HG03039 (cell line): ENCODE results near the gene MYO7B.
"Not testable (repeated sequence)": the region's sequence is repeated elsewhere in the genome, so short reads cannot be mapped to it uniquely, and the experiment has no call there.

Experiments used
- ATAC-seq: cut with Tn5 transposase; IDR thresholded peaks from one replicate; pipeline ENCODE4 v1.9.1; 2021; ENCODE audit warnings: mild to moderate bottlenecking, moderate library complexity; ENCODE audit not compliant: unreplicated experiment

MYO7B gene

DNA sequence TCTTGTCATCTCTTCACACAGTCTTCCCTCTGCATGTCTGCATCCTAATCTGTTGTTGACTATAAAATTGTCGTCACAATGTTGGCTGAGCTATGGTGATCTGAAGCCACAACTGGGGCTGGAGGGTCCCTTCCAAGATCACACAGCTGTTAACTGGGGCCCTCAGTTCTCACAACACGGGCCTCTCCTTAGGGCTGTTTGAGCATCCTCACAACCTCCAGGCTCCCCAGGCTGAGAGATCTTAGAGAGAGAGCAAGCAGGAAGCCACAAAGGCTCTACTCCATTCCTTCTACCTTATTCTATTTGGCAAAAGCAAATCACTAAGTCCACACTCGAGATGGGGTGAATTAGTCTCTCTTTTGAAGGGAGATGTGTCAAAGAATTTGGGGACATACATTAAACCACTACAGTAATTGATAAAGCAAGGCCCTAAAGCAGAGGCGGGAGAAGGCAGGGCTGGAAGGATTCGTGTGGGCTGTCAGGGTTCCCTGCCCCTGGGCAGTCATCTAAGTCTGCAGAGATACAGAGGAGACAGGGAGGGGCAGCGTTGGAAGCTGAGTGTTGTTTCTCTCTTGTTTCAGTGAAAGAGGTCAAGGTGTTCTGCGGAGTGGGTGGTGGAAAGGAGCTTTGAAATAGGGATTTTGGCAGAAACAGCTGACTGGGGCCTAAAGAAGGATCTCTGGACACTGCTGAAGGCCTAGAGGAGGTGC, 15.9 kb downstream of the MYO7B start:
- ATAC-seq = no peak

DNA sequence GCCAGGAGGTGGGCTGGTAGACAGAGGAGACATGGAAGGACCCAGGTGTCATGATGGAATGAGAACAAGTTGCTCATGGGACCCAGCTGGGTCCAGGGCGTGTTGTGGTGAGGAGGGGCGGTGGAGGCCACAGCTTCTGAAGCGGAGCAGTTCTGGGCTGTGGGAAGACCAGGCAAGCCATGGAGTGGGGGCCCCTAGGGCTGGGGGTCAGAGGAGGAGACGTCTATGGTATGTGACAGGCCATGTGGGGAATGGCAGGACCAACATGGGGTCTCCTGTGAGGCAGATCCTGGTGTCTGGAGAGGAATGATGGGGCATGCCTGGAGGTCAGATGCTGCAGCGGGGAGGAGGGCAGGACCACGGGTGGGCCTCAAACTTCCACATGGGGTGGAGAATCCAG, 16.9 kb downstream of the MYO7B start:
- ATAC-seq = no peak

DNA sequence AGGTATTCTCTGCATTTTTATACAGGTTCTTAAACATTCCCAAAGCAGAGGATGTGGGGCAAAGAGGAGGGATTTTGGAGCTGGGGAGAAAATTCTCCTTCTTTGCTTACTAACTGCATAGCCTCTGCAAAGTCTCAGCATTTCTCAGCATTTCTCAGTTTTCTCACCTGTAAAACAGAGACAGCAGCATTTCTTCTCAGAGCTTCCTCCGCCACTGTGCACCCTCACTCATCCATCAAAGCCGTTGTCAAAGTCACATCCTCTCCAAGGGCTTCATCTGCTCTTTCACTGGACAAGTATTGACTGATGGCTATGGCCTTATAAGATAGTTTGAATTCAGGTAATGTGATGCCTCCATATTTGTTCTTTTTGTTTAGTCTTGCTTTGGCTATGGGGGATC, 17.4 kb downstream of the MYO7B start:
- no peak for ATAC-seq

DNA sequence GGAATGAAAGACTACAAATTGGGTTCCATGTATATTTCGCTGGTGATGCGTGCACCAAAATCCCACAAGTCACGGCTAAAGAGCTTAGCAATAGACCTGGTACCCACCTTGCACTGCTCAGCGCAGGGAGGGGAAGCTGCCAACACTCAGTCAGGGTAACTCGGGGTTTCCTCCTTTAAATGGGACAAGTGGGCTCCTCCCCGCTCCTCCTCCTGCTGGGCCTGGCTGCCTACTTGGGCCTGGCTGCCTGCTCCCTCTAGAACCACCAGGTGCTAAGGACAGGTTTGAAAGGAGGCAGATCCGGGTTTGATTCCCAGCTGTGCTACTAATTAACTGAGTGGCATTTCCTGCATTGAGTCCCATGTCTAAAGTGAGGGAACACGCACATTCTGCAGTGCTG, 23.4 kb downstream of the MYO7B start:
- ATAC-seq = no peak

DNA sequence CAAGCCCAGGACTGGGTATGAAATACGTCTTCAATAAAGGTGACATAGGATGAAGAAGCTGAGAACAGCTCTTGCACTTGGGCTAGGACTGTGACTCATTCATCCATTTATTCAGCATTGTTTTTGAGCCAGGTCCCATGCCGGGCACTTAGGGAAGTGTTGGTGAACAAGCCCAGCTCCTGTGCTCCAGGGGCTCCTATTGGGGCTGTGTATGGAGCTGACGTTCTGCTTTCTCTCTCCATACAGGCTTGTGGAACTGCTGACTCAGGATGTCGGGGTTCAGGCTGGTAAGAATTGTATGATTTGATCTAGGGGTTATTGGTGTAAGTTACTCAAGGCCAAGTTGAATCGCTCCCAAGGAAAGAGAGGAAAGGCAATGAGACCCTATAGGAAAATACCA, 24.0 kb downstream of the MYO7B start:
- ATAC-seq = no peak

DNA sequence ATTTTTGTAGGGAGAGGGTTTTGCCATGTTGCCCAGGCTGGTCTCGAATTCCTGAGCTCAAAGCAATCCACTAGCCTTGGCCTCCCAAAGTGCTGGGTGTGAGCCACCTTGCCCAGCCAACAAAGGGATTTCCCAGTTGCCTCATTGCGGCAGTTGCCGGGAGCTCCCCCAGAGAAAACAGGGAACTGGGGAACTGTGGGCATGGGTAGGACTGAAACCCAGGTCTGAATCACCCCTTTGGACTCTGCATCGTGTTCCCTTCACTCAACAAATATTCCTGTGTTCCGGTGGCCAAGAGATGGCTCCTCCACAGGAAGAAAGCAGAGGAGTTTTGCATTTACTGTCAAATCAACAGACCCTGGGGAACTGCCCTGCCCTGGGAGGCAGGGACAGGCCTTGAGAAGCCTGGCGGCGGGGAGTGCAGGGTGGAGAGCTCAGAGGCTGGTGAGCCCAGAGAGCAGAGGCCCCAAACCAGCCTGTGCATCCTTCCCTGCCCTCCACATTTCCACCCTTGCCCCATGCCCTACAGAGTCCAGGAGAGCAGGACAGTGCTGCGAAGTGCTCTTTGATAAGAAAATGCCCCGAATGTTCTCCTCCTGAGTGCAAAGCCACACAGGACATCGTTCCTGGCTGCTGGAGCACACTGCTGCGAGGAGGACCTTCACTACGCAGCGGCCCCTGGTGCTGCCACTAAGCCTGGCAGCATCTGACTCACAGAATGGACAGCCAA, 24.9 kb downstream of the MYO7B start:
- ATAC-seq = no peak

DNA sequence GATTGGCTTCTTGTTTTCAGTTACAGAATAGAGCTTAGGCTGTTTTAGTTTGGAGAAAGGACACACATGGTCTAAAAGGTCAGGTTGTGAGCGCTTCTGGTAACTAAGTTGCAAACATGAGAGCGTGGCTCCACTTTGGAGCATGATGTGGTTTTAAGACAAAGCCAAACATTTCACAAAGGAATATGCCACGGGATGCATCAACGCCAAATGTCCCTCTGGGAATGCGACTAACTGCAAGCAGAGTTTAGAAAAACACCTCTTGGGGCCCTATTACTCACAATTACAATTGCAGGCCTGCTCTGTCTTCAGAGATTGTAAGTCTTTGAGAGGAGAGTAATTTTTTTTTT, 25.4 kb downstream of the MYO7B start:
- ATAC-seq = no peak

DNA sequence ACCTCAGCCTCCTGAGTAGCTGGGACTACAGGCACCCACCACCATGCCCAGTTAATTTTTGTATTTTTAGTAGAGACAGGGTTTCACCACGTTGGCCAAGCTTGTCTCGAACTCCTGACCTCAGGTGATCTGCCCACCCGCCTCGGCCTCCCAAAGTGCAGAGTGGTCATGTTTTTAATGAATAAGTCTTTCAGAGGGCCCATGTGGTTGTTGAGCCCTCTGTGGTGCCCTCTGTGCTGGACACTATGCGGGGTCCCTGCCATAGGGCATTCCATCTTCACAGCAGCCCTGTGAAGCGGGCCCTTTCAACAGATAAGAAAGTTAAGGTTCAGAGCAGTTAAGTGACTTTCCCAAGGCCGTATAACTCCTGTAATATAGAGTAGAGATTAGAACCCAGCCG, 25.9 kb downstream of the MYO7B start:
- no peak for ATAC-seq

DNA sequence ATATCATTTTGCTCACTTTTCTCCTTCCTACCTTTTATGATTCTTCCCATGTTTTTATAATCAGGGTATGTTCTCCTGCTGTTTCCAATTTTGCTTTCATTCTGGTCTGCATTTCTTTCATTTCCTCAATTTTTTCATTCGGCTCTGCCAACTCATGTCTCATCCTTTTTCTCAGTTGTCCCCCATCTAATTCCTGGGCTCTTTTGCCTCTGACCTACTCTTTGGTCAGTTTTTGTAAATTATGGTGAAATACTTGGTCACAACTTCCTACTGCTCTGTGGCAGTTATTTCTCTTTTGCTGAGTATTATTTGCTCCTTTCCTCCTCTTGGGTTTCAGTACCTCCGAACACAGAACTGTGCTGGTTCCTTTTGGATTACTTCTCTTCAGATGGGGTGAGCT, 27.5 kb downstream of the MYO7B start:
- no peak for ATAC-seq

DNA sequence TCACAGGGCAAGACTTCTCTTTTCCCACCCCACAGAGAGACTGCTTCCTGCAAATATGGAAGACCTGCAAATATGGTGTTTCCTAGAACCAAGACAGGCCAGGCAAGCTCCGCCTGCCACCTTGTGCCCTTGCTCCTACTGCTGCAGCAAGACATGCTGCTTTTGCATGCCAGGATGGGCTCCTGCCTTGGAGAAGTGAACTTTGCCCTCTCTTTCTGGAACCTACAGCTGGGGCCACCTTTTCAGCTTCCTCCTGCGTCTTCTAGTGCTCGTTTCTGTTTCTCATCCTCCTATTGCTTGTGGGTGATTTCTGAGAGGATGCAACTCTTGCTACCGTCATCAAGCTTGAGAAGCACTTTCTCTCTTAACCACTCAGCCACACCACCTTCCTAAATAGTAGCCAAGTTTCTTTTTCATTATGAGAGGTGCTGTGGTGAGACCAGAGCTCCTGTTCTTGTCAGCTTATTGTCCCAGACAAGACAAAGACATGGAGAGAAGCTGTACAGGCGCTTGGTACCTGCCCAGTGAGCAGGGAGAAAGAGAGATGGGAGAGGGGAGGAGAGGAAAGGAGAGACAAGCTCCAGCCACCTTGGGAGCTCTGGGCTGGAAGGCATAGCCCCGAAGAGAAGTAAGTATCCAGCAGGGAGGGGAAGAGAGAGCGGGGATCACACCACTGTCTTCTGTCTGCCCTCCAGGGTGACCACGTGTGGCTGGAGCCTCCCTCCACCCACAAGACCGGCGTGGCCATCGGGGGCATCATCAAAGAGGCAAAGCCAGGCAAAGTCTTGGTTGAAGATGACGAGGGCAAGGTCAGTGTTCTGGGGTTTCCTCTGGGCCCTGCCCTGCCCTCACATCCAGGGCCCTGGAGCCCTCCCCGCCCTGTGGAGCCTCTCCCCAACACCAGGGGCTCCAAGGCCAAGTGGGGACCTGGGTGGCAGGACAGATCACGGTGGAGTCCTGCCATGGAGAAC, 28.3 kb downstream of the MYO7B start:
- ATAC-seq = peak; percentile 97

DNA sequence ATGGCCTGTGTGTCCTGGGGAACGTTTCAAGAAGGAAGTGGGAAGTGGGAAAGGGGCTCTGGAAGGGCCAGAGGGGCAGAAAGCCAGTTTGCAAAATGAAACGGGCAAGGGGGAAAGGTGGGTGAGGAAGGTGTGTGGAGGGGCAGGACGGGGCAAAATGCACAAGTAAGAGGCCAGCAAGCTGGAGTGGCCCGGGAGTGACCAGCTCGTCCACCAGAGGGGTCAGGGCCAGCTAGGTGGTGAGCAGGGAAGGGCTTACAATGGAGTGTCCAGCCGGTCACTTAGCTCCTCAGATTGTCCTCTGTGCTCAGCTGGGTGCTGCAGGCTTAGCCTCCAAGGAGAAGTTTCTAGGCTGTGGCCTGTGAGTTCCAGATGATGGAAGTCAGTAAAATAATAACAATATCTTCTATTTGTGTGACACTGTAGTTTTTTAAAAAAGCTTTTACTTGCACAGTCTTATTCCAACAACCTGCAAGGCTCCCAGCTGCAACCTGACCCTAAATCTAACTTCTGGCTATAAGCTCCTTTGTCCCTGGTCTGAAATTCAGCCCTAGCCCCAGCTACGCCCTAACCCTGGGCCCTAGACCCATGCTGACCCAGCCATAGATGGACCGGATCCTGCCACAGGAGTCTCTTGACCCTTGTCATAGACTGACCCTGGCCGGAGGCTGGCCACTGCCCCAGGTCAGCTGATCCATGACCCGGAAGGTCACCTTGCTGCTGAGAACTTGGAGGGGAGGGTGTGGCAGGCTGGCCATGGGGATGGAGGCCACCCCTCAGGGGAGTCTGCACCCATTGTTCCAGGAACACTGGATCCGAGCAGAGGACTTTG, 29.2 kb downstream of the MYO7B start:
- no peak for ATAC-seq

DNA sequence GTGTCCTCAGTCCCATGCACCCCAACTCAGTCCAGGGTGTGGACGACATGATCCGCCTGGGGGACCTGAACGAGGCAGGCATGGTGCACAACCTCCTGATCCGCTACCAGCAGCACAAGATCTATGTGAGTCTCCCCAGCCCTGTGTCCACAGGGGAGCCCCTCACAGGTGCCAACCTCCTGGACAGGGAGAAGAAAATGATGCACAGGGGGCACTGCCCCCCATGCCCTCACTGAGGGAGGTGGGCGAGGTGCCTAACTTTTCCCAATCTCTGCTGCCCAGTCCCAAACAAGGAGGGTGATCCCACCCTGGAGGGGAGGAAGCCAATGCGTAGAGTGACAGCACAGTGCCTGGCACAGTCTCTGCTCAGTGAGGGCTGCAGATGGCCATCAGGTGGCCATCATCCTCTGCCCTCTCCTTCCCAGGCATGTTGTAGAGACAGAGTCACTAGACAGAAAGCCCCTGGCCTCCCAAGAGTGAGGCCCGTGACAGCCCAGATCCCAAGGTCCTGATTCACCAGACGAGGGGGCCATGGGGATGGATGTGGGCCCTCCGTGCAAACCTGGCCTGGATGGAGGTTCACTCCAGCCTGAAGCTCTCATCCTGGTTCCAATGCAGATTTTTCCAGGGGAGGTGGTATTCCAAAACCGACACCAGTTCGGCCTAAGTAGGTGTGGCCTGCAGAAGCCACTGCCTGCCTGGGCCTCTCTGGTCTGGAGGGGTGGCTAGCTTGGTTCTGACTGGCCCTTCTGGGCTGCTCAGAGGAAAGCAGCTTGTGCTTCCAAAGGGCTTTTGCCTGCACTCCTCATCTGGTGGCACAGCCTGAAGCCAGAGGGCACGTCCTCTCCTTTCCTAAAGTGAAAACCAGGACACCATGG, 30.0 kb downstream of the MYO7B start:
- no peak for ATAC-seq

DNA sequence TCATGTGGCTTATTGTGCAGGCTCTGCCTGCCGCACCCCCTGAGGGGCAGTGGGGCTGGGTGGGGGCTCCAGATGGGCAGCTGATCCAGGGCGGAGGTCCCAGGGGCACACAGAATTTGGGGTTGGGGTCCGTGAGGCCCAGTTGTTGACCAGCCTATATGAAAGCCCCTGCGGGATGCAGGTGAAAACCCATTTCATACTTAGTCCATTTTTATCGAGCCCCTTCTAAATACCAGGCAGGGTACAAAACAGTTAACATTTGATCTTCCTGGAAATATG, 30.6 kb downstream of the MYO7B start:
- no peak for ATAC-seq

DNA sequence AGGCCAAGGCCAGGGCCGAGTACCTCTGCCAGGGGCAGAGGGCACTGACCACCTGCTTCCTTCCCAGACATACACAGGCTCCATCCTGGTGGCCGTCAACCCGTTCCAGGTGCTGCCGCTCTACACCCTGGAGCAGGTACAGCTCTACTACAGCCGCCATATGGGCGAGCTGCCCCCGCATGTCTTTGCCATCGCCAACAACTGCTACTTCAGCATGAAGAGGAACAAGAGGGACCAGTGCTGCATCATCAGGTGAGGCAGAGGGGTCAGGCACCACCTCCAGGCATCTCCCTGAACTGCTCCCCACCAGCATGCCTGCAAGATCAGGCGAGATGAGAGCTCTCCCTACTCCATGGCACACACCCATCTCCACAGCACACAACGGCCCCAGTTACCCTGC, 31.1 kb downstream of the MYO7B start:
- ATAC-seq = no peak

DNA sequence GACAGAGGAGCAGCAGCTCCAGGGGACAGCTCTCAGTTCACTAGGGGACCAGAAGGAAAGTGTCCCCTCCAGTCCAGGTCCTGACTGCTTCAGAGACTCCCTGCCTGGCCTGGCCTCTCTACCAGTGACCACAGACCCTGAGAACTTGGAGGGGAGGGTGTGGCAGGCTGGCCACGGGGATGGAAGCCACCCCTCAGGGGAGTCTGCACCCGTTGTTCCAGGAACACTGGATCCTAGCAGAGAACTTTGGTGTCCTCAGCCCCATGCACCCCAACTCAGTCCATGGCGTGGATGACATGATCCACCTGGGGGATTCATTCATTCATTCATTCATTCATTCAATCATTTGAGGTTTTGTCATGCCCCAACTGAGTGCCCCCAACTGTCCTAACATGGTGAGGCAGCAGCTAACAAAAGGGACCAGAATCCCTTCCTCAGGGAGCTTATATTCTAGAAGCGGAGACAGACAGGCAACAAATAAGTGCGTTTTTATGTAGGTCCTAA, 31.9 kb downstream of the MYO7B start:
- no peak for ATAC-seq

DNA sequence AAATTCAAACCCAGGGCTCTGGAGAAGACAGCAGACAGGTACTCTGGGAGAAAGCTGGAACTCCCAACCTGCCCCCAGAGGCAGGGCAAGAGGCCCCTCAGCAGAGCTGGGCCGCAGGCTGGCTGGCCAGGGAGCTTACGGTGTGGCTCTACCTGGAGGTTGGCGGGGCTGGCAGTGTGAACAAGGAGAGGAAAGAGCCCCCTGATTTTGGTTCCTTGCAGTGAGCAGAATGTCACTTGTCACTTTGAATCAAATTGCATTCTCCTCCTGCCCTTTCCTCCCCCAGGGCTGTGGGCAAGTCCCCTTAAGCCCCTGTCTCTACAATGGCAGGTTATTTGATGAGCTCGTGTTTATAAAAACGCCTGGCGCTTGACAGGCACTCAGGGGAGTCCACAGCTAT, 32.6 kb downstream of the MYO7B start:
- no peak for ATAC-seq

DNA sequence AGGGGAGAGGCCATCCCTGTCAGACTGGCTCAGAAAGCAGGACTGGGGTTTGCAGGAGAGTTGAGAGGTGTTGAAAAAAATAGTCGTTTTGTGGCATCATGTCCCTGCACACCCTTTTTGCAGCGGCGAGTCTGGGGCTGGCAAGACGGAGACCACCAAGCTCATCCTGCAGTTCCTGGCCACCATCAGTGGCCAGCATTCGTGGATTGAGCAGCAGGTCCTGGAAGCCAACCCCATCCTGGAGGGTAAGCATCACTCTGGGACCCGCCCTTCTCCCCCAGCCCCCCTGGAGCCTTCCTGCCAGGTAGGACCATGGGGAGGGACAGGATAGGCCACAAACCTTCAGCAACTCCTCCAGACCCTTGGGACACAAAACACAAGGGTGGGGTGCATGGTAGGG, 34.2 kb downstream of the MYO7B start:
- ATAC-seq = no peak

DNA sequence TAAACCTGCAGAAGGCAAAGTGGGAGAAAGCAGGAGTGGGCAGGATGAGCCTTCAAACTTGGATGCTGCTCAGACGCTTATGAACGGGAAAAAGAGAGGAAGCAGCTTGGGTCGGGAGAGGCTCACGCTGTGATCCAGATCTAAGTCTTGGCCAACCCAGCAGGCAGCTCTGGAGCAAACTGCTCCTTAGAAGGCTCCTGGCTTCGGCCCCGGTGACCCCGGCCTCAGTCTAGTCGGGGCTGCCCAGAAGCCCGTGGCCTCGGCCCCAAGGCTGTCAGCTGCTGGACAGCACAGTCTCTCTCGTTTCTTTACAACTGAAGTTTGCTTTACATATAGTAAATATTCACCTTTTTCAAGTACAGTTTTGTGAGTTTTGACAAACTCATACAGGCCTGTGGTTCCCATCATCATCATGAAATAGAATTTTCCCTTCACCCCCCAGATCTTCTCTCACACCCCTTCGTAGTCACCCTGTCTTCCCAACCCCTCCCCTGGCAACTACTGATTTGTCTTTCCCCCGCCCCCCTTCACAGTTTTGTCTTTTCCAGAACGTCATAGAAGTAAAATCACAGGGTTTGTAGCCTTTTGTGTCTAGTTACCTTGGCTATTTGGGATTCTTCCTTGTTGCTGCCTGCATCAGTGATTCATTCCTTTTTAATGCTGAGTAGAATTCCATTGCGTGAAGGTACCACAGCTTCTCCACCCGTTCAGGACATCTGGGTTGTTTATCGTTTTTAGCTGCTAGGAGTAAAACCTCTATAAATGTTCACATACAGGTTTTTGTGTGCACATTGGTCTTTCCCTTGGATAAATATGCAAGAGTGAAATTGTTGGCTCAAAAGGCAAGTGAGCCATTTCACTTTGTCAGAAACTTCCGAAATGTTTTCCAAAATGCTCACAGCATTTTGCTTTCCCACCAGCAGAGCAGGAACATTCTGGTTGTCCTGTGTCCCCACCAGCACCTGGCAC, 35.1 kb downstream of the MYO7B start:
- ATAC-seq = no peak

DNA sequence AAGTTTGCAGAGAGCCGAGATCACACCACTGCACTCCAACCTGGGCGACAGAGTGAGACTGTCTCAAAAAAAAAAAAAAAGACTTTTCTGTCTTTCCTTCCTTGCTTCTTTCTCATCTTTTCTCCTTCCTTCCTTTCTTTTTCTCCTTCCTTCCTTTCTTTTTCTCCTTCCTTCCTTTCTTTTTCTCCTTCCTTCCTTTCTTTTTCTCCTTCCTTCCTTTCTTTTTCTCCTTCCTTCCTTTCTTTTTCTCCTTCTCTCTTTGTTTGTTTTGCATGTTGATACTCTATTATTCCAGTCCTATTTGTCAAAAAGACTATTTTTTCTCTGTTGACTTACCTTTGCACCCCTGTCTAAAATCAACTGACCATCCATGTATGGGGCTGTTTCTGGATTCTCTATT, 36.9 kb downstream of the MYO7B start:
- not testable (repeated sequence) for ATAC-seq
